ENCODE measurements around the gene XCL1.

GRCh38 chr1:168567007-168567406 lies 9.4 kb upstream of the XCL1 start:
- no peak for TF ChIP-seq TAF1 (IDR thresholded peaks at IDR 0.05; ENCODE audit: borderline replicate concordance, low read depth, low read length)
- TF ChIP-seq POLR2A (IDR thresholded peaks at IDR 0.05; ENCODE audit: low read depth, low read length): no peak
- no peak for TF ChIP-seq POLR2AphosphoS5 (IDR thresholded peaks at IDR 0.05; ENCODE audit: low read depth, low read length)
